ENCODE results near the gene FBXO34.

The FBXO34 gene, protein sequence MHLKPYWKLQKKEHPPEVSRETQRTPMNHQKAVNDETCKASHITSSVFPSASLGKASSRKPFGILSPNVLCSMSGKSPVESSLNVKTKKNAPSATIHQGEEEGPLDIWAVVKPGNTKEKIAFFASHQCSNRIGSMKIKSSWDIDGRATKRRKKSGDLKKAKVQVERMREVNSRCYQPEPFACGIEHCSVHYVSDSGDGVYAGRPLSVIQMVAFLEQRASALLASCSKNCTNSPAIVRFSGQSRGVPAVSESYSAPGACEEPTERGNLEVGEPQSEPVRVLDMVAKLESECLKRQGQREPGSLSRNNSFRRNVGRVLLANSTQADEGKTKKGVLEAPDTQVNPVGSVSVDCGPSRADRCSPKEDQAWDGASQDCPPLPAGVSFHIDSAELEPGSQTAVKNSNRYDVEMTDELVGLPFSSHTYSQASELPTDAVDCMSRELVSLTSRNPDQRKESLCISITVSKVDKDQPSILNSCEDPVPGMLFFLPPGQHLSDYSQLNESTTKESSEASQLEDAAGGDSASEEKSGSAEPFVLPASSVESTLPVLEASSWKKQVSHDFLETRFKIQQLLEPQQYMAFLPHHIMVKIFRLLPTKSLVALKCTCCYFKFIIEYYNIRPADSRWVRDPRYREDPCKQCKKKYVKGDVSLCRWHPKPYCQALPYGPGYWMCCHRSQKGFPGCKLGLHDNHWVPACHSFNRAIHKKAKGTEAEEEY

DNA sequence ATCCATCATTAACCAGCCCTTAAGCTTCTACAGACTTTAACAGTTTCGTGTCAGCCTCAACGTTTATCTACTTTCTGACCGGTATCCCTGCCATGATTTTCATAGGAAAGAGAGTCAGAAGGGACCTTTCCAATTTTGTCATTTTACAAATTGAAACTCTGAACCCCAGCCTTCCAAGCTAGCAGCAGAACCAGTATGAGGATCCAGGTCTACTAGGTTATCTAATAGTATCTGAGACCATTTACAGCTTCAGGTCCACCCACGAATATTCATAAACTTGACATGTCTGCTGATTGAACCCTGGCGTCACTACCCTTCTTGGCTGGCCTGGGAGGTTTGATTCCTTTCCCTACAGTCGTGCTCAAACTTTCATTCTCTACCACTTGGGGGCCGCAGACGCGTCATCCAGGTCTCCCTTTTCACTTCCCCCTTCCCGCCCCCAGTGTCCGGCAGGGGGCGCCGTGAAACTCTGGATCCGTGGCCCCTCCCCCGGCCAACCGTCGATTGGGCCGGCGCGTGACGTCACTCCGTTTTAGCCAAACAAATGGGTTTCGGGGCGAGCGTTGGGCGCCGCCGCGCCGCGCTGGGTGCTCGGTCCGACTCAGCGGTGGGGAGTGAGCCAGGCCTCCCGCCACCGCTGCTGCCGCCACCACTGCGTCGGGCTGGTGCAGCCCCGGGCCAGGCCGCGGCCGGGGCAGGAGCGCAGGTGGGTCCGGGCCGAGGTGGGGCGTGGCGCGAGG is at the start of gene FBXO34:
TSS of gene FBXO34 (plus strand) at position 590 of the 740 bp plus-strand sequence. CDS start 78,970 bp downstream, outside the sequence.
- TF ChIP-seq, protein P1, sequence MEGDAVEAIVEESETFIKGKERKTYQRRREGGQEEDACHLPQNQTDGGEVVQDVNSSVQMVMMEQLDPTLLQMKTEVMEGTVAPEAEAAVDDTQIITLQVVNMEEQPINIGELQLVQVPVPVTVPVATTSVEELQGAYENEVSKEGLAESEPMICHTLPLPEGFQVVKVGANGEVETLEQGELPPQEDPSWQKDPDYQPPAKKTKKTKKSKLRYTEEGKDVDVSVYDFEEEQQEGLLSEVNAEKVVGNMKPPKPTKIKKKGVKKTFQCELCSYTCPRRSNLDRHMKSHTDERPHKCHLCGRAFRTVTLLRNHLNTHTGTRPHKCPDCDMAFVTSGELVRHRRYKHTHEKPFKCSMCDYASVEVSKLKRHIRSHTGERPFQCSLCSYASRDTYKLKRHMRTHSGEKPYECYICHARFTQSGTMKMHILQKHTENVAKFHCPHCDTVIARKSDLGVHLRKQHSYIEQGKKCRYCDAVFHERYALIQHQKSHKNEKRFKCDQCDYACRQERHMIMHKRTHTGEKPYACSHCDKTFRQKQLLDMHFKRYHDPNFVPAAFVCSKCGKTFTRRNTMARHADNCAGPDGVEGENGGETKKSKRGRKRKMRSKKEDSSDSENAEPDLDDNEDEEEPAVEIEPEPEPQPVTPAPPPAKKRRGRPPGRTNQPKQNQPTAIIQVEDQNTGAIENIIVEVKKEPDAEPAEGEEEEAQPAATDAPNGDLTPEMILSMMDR (IDR thresholded peaks at IDR 0.05) = peak; percentile 99

DNA sequence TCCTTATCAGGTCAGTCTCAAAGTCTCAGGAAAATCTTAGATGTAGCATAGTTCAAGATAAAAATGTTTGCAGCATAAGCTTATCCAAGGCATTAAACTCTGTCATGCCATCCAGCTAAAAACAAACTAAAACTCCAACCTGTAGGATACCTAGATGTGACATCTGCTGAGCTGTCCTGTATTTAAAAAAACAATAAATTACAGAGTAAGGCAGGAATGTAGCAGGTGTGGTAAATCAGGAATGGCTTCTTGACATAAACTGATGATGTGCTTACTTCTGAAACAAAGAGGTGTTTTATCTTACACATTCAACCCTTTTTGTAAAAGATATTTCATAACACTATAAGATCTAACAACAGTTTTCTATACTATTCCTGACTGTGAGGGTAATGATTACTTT is 49.3 kb upstream of the FBXO34 start:
- TF ChIP-seq, protein P1 (IDR thresholded peaks at IDR 0.05) = no peak

DNA sequence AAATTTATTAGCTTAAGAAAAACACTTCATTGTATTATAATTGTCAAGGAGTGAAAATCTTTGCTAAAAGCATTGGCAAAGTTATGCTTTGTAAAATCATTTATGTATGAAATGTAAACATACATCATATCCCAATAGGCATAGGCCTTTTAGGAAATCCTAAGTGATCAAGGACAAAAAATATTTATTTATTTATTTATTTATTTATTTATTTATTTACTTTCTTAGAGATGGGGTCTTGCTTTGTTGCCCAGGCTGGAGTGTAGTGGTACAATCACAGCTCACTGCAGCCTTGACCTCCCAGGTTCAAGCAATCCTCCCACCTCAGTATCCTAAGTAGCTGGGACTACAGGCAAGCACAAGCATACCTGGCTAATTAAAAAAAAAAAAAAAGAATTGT is 47.9 kb upstream of the FBXO34 start:
- TF ChIP-seq, protein P1 (IDR thresholded peaks at IDR 0.05) = no peak

DNA sequence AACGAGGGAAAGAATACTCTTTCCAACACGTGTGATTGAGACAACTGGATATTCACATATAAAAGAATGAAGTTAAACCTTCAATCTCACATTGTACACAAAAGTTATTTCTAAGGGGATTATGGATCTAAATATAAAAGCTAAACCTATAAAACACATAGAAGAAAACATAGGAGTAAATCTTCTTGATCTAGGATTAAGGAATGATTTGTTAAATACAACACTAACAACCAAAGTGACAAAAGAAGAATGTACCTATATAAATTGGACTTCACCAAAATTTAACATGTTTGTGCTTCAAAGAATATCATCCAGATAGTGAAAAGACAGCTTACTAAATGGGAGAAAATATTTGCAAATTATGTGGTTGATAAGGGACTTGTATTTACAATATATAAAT is 43.0 kb upstream of the FBXO34 start:
- TF ChIP-seq, protein P1 (IDR thresholded peaks at IDR 0.05) = no peak

DNA sequence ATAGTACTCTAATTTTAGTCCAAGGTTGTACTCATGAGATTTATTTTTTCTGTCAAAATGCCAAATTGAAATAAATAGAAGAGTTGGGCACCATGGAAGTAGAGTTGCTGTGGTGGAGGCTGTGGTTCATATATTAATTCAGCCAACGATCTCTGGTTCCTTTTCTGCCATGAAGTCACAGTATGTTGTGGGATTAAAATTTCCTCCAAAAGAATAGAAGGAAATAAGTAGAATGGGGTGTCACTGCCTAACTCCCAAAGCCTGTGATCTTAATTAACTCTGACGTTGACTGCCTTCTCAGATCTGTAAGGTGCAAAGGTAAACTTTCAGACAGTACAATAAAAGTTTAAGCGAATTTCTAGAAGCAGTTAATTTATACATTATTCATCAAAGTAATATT is 37.6 kb upstream of the FBXO34 start:
- TF ChIP-seq, protein P1 (IDR thresholded peaks at IDR 0.05) = no peak

DNA sequence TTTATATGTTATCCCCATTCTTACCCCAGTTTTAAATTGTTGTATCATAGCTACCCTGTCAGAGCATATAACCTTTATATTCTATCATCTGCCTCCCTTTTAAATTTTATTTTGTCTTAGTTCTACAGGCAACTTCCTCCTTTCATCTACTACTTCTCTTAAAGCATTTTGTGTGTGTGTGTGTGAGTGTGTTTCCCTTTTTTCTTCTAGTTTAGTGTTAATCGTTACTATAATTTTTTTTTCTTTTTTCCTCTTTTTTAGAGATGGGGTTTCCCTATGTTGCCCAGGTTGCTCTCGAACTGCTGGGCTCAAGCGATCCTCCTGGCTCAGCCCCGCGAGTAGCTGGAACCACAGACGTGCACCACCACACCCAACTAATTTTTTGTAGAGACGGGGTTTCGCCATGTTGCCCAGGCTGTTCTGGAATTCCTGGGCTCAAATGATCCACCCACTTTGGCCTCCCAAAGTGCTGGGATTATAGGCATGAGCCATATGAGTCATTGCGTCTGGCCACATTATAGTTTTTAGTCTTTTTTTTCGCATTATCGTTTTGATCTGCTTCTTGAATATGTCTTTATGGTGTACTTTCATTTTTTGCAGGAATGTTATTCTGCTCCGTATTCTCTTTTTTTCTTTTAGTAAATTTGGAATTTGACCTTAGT is 33.1 kb upstream of the FBXO34 start:
- TF ChIP-seq, protein P1 (IDR thresholded peaks at IDR 0.05) = no peak

DNA sequence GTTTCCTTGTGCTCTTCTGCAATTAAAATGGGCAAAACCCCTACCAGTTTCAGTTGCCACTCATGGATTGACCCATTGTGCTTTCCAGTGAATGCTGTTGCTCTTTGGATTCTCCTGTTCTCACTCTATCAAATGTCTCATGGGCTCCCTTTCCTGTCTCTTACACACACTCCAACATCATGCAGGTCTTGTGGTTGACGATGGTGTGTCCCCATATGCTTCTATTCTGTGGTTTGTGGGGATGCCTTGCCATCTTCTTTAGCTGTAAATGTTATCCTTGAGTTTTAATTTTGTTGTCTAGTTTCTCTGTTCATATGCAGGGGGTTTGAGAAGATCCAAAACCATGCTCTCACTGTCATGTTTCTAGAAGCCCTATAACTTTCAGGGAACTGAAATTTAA is 31.9 kb upstream of the FBXO34 start:
- TF ChIP-seq, protein P1 (IDR thresholded peaks at IDR 0.05) = no peak

All from LNCAP (cell line).